ENCODE measurements around the gene ARHGEF6. TPM values are rescaled to one million over a fixed set of nuclear protein-coding genes. Genes with fewer than 3 reads are reported as not detected.

Gene ARHGEF6
- total RNA-seq, 2 experiments from 2014 or later = 50.8 to 64.5 TPM

- Histone ChIP-seq H3K4me3 (ENCODE audit: low read depth, low read length, poor library complexity, severe bottlenecking) (no peak overlapping the region), H3K27ac (ENCODE audit: low read depth, low read length, poor library complexity, severe bottlenecking) (no peak overlapping the region), H2AFZ (ENCODE audit: low read length) (no peak overlapping the region), H3K9me2 (ENCODE audit: insufficient read depth, low read length) (no peaks in the 10 kb centered on the region), H3K36me3 (ENCODE audit: insufficient read depth, low read length) (no peaks in the 10 kb centered on the region), H3K79me2 (ENCODE audit: insufficient read depth, low read depth, low read length) (no peaks in the 10 kb centered on the region), H3K4me2 (ENCODE audit: low read length) (no peak overlapping the region), H4K20me1 (ENCODE audit: insufficient read depth, low read length) (no peaks in the 10 kb centered on the region), H3K4me1 (ENCODE audit: insufficient read depth, low read length, poor library complexity, severe bottlenecking) (no peaks in the 10 kb centered on the region), H3K9me3 (ENCODE audit: low read length) (no peaks in the 10 kb centered on the region)
- intact Hi-C loops (cut with micrococcal nuclease; ENCODE audit: unreplicated experiment) = no loop called here
- ChIA-PET CTCF (ENCODE audit: unreplicated experiment) (no interaction called here), POLR2A (interaction anchor here (0.7 kb wide), 2 partner anchors 15 to 85 kb away, joined by 3 to 4 read pairs; no protein-coding TSS in a partner anchor)
- TF ChIP-seq CTCF (conservative IDR thresholded peaks at IDR 0.05; ENCODE audit: low read length) (no peak), EZH2phosphoT487 (IDR thresholded peaks at IDR 0.05; ENCODE audit: borderline replicate concordance, low read depth, low read length) (no peak)
- DNase-seq (ENCODE audit: low spot score) = no peak
- BruUV-seq (replicated peaks) = no TSS peak
Measured at GRCh38 chrX:136819031-136819703, 38.4 kb upstream of the ARHGEF6 start.

GRCh38 chrX:136816975-136817374 lies 36.2 kb upstream of the ARHGEF6 start:
- Histone ChIP-seq H3K36me3 (ENCODE audit: insufficient read depth, low read length) (no peaks in the 10 kb centered on the region), H3K9me3 (ENCODE audit: low read length) (no peaks in the 10 kb centered on the region), H3K9me2 (ENCODE audit: insufficient read depth, low read length) (no peaks in the 10 kb centered on the region), H2AFZ (ENCODE audit: low read length) (no peak overlapping the region), H3K4me1 (ENCODE audit: insufficient read depth, low read length, poor library complexity, severe bottlenecking) (no peaks in the 10 kb centered on the region), H3K4me3 (ENCODE audit: low read depth, low read length, poor library complexity, severe bottlenecking) (no peak overlapping the region), H4K20me1 (ENCODE audit: insufficient read depth, low read length) (no peaks in the 10 kb centered on the region), H3K4me2 (ENCODE audit: low read length) (no peak overlapping the region), H3K27ac (ENCODE audit: low read depth, low read length, poor library complexity, severe bottlenecking) (no peak overlapping the region), H3K79me2 (ENCODE audit: insufficient read depth, low read depth, low read length) (no peaks in the 10 kb centered on the region)
- no TSS peak for BruUV-seq (replicated peaks)
- POLR2A ChIA-PET = interaction anchor here (0.6 to 0.9 kb wide), 2 partner anchors 24 to 27 kb away, joined by 3 read pairs; no protein-coding TSS in a partner anchor
- no peak for TF ChIP-seq CTCF (conservative IDR thresholded peaks at IDR 0.05; ENCODE audit: low read length)
- TF ChIP-seq EZH2phosphoT487 (IDR thresholded peaks at IDR 0.05; ENCODE audit: borderline replicate concordance, low read depth, low read length) = no peak
- CTCF ChIA-PET (ENCODE audit: unreplicated experiment) = no interaction called here
- no peak for DNase-seq (ENCODE audit: low spot score)
- intact Hi-C loops (cut with micrococcal nuclease; ENCODE audit: unreplicated experiment) = no loop called here
